ENCODE data around the gene RBMY1B.
"Not testable (repeated sequence)": the region's sequence is repeated elsewhere in the genome, so short reads cannot be mapped to it uniquely, and the experiment has no call there.

Gene RBMY1B

DNA sequence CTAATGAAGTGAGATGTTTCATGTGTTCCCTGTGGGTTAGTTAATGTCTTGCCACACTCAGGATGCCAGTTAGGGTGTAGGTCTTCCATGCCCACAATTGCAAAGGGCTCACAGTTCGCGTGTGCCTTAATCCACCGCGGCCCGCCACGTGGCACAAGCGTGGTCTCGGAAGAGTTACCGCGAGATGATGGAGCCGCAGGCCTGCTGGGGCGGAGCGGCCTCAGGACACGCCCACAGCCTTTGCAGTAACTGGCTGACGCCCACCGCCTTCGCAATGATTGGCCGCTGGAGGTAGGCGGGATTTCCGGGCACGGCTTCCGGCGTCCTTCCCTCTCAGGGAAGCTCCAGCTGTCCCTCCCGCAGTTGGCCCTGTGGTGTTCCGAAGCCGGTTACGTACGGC is at the start of gene RBMY1B:
Gene RBMY1B (plus strand): TSS at position 301 of the 400 bp plus-strand sequence. CDS start 2,013 bp downstream, outside the sequence.
- not testable (repeated sequence) for DNase-seq (ENCODE audit: low read depth, low spot score)

- DNase-seq (ENCODE audit: low read depth, low spot score) = not testable (repeated sequence)
Measured at GRCh38 chrY:21462915-21463314, 48.2 kb upstream of the RBMY1B start.

DNA sequence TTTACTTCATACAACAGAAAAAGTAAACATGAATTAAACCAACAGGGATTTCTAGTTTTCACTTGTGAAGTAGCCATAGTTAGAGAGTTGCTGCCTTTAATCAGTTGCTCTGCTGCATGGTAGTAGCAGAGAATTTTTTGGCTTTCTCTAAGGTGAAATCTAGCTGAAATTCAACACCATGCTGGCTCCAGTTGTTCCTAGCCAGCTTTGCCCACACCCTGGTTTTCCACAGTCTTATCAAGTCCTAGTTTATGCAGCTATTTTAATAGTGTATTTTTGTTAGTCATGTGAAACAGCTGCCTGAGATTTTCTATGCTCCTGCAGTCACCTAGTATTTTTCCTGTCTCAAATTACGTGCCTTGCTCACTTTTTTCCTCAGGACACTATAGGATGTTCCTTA is 28.2 kb upstream of the RBMY1B start:
- DNase-seq (ENCODE audit: low read depth, low spot score) = no peak

- not testable (repeated sequence) for DNase-seq (ENCODE audit: low read depth, low spot score)
Measured at GRCh38 chrY:21534579-21534978, 23.4 kb downstream of the RBMY1B start, which contains the start of gene RBMY1A1. TSS of gene RBMY1A1 (plus strand) at chrY:21534879. CDS start at chrY:21536892, 2,013 bp downstream.

- DNase-seq (ENCODE audit: low read depth, low spot score) = not testable (repeated sequence)
Measured at GRCh38 chrY:21559316-21559984, 48.3 kb downstream of the RBMY1B start.
